ENCODE data around the gene SECTM1.

The SECTM1 gene

DNA sequence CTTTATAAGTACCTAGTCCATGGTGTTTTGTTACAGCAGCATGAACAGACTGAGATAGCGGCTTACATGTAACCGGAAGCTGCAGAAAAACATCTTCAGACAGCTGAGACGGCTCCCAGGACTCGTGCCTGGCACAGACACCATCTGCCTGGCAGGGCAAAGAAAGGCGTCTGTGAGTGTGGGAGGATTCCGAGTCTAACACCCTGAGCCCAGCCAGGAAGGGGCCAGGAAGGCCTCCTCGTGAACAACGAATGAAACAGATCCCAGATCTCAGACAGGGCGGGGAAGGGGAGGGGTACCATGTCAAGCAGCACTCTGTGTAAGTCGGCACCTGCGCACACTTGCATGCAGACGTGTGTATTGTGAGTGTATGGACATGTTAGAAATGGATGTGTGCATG is 55.7 kb downstream of the SECTM1 start:
- no peak for DNase-seq

DNA sequence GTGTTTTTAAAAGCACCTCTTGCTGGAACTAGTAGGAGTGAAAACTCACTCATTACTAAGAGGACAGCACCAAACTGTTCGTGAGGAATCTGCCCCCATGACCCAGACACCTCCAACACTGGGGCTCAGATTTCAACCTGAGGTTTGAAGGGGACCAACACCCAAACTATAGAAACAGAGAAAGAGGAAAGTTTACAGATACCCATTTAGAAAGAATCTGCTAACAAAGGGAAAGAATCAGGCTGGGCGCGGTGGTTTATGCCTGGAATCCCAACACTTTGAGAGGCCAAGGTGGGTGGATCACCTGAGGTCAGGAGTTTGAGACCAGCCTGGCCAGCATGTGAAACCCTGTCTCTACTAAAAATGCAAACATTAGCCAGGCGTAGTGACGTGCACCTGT is 56.6 kb downstream of the SECTM1 start:
- no peak for DNase-seq

DNA sequence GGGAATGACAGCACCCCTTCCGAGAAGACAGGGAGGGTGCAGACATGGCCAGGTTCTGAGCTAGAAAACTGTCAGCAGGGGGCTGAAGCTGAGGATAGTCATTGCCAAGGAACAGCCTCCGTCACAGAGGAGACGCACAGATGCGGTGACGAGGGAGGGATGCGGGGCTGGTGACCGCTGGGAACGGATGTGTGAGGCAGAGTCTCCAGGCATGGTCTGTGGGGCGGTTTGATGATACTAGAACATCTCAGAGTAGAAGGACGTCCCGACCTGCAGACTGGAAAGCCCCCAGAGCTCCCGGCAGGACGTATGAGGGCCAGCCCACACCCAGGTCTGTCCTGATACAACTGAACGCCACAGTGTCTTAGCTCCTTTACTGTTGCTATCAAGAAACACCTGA is 58.2 kb downstream of the SECTM1 start:
- no peak for DNase-seq

DNA sequence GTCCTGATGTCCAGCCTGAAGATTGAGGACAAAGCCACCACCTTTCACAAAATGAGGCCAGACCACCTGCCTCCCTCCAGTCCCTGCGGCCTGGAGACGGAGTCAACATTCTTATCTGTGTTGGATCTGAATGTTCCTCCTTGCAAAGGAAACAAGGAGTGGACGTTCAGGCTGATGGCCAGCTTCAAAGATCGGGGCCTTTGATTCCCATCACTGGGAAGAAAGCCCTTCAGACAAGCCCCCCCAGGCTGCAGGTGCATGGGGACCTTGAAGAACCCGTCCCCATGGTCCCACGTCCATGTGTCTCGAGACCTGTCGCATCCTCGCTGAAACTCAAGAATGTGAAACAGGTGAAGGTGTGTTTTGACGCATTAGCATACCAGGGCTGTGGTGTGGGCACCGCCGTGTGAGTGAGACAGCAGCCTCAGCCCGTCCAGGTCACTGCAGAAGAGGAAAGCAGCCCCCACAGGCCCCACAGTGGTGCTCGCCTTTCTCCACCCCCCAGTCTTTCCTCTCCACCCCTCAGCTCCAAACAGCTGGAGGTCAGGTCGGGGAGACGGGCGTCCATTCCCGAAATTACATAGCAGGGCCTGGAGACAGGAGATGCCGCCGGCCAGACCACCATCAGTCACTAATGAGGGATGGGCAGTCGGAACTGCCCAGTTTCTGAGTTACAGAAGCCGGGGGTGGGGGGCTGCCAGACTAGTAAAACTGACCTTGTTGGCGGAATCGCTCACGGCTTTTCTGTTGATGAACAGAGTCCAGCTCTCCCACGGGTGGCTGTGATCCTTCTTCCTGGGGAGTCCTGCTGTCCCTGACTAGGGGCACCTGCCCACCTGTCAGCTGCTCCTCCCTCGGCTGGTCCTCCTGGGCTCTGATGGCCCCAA is 59.2 kb downstream of the SECTM1 start:
- no peak for DNase-seq

DNA sequence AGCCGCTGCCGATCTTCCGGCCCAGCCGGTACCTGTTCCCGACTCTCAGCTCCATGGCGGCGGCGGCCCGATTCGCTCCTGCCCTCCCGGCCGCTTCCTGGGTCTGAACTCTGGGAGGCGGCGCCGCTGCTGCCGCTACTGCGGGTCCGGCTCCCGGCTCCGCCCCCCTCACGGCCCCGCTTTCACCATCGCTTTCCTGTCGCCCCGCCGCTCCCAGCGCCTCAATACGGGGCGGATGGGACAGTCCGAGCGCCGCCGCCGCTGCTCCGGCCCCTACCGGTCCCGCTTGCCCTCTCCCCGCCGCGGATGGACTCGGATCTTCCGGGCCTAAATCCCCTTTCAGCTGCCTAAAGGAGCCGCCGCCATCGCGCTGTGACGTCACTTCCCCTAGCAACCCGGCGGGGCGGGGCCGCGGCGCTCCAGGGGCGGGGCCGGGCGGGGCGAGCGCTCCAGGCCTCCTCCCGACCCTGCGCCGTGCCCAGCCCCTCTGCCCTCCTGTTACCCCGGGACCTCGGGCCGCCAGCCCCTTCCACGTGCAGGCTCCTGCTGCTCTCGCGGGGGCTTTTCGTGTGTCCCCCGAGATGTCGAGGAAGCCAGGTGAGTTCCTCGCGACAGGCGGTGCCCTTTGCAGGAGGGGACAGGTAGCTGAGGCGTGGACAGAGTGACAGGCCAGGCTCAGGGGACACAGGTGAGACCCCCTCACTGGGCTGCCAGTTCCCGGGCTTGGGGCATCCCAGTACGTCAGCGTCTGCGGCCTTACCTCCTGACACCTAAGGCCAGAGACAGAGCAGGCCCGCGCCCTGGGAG is 60.0 kb downstream of the SECTM1 start, which contains the start of gene CSNK1D:
TSS of gene CSNK1D (minus strand) at position 374 of the 807 bp plus-strand sequence. CDS start at position 55, 319 bp downstream.
- DNase-seq: peak; percentile 90

DNA sequence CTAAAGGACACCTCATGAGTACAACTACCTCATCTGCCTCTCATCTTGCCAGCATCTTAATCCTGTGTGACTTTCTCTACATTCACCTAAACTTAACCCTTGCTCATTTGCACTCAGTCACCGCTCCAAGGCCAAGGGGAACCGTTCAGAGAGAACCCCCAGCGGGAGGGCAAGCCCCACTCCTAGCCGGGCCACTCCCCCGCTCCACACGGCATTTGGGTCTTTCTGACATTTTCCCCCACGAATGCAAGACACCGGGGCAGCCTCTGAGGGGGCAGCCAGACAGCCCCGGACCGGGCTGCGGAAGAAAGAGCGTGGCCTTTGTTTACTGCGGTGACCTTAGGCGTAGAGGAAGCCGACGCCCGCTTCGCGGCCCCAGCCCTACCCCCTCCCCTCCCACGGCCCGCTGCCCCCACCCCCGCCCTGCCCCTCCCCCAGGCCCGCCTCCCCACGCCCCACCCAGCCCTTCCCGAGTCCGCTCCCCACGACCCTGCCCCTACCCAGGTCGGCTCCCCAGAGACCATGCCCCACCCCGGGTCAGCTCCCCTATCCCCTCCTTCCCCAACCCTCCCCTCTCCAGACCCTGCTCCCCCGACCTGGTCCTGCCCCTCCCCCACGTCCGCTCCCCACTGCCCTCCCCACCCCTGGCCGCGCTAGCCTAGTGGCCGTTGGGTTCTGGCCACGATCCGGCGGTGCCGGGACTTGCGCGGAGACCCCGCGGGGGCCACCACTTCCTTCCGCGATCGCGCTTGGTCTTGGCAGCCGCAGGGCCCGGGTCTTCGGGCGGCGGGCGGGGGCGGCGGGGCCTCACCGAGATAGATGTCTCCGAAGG is 60.9 kb downstream of the SECTM1 start:
- no peak for DNase-seq

DNA sequence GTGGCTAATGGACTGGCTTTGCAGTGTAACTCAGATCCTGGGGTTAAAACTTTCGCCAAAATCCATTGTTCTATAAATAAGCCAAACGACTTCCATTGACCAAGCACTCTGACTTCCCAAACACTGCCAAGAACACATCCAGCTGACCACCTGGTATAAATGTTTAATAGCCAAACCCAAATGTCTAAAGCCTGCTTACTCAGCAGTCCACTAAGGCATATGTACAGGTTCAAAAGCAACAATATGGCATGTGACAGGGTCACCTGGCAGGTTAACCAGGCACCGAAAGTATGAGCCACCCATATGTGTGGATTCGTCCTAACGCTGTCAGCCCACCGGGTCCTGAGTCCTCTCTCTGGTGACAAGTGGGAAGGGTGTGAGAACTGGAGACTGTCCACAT is 62.2 kb downstream of the SECTM1 start:
- DNase-seq: no peak
